HG03520 (cell line): ENCODE results near the gene PCNT.
"Not testable (repeated sequence)": the region's sequence is repeated elsewhere in the genome, so short reads cannot be mapped to it uniquely, and the experiment has no call there.

Experiments used
- ATAC-seq: cut with Tn5 transposase; IDR thresholded peaks from one replicate; pipeline ENCODE4 v1.9.1; 2021; ENCODE audit warnings: mild to moderate bottlenecking, moderate library complexity; ENCODE audit not compliant: unreplicated experiment

PCNT gene

DNA sequence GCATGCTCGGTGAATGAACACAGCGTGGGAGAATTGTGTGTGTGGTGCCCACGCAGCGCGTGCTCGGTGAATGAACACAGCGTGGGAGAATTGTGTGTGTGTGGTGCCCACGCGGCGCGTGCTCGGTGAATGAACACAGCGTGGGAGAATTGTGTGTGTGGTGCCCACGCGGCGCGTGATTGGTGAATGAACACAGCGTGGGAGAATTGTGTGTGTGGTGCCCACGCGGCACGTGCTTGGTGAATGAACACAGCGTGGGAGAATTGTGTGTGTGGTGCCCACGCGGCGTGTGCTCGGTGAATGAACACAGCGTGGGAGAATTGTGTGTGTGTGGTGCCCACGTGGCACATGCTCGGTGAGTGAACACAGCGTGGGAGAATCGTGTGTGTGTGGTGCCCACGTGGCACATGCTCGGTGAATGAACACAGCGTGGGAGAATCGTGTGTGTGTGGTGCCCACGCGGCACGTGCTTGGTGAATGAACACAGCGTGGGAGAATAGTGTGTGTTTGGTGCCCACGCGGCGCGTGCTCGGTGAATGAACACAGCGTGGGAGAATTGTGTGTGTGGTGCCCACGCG is 79.4 kb downstream of the PCNT start:
- ATAC-seq, result not testable (repeated sequence)

DNA sequence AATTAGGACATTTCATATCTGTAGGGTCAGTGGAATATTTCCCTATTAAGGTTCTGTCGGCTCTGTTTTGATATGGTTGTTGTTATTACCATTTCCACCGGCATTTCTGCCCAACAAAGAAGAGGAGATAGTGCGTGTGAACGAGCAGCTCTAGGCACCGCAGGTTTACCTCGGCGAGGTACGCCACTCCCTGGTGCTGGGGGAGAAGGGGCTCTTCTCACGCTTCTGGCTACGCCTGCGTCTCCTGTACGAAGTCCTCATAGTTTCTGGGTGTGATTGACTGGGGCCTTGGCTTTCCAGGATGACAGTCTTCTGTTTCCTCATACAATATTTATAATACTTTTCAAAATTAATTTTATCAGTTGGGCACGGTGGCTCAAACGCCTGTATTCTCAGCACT is 80.3 kb downstream of the PCNT start:
- ATAC-seq, result no peak

DNA sequence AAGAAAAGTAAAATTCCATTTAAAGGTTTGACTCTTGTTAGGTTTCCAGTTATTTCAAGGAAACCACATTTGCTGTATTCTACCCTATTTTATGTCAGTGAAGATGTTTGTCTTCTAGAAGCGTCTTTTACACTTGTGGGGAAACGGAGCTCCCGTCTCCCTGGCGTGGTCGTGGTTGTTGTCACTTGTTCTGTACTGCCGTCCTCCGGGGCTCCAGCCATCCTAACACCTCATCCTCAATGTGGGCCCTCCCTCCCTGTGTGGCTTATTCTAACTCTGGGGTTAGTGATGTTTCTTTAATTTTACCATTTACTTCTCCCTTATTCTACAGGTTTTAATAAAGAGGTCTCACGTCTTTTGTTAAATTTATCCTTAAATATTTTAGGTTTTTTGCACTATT is 82.0 kb downstream of the PCNT start:
- no peak for ATAC-seq

DNA sequence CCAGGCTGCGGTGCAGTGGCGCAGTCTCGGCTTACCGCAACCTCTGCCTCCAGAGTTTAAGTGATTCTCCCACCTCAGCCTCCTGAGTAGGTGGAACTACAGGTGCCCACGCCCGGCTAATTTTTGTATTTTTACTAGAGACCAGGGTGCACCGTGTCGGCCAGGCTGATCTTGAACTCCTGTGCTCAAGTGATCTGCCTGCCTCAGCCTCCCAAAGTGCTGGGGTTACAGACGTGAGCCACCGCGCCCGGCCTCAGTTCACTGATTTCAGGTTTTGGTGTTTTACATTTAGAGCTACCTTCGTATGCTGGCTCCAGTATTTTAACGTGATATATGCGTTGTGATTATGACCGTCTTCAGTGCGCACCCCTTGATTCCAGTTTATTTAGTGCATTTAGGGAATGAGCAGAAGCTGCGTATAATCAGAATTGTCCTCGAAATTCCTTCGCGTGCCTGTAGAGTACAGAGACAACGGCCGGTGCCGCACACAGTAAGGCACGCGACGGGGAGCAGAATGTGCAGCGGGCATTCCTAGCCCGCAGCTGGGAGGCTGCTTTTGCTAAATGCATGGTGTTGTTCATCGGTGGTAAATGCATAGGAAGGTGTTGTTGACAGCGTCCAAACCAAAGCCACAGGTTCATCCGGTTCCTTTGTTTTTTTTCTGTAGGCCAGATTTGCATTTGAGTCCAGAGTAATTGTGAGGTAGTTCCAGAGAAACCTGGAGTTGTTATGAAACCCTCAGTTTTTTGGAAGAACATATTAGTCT is 85.9 kb downstream of the PCNT start:
- ATAC-seq, result no peak

DNA sequence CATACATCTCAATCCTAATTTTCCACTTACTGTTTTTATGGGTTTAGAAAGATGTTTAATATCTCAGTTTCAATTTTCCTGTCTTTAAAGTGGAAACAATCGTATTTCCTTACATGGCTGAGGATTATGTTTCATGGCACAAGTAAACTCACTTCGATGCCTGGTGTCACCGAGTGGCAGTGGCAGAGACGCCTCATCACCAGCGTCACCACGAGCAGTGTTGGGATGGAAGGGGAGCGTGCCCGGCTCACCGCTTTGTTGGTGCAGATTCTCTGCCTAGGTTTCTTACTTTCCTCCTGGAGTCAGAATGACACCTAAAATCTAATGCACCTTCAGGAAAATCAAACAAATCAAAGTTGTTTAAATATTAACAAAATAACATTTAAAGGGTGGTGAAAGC is 86.6 kb downstream of the PCNT start:
- ATAC-seq, result no peak

DNA sequence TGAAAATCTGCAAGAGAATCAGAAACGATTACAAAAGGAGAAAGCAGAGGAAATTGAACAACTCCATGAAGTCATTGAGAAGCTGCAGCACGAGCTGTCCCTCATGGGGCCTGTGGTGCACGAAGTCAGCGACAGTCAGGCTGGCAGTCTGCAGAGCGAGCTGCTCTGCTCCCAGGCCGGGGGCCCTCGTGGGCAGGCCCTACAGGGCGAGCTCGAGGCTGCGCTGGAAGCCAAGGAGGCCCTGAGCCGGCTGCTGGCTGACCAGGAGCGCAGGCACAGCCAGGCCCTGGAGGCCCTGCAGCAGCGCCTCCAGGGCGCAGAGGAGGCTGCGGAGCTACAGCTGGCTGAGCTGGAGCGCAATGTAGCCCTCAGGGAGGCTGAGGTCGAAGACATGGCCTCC is 87.3 kb downstream of the PCNT start:
- no peak for ATAC-seq

DNA sequence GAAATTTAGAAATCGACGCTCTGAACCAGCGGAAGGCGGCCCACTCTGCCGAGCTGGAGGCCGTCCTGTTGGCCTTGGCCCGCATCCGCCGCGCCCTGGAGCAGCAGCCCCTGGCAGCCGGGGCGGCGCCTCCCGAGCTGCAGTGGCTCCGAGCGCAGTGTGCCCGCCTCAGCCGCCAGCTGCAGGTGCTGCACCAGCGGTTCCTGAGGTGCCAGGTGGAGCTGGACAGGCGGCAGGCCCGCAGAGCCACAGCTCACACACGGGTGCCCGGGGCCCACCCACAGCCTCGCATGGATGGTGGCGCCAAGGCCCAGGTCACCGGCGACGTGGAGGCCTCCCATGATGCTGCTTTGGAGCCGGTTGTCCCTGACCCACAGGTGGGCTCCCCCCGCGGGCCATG is 87.7 kb downstream of the PCNT start:
- no peak for ATAC-seq

DNA sequence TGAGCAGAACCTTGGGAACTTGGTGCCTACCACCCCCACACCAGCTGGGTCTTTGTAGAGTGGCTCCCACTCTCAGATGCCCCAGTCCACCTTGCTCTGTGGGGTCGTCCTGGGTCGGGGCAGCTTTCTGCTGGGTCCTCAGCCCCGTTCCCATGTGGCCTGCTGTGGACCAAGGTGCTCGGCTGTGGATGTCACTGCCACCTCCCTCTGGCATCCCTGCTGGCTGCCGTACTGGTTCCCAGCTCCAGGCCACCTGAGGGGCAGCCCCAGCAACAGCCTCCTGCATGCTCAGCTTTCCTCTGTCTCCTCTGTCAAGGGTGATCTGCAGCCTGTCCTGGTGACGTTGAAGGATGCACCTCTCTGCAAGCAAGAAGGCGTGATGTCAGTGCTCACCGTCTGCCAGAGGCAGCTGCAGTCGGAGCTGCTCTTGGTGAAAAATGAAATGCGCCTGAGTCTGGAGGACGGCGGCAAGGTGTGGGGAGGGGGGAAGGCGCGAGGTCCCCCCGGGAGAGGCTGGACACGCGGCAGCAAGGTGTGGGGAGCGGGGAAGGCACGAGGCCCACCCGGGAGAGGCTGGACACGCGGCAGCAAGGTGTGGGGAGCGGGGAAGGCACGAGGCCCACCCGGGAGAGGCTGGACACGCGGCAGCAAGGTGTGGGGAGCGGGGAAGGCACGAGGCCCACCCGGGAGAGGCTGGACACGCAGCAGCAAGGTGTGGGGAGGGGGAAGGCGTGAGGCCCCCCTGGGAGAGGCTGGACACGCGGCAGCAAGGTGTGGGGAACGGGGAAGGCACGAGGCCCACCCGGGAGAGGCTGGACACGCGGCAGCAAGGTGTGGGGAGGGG is 88.8 kb downstream of the PCNT start:
- ATAC-seq, result no peak

DNA sequence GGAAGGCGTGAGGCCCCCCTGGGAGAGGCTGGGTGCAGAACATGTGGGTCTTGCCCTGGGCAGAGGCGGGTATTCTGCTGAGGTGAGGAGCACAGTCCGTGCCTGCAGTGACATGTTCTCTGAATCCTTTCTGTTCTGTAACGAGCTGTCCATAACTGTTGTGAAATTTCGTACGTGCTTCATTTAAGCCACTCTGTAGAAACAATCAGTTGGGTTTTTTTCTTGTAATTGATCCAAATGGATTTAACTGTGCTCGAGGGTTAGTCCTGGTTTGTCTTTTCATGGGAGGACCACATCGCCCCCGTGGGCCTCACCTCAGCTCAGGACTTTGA is 89.4 kb downstream of the PCNT start:
- no peak for ATAC-seq

DNA sequence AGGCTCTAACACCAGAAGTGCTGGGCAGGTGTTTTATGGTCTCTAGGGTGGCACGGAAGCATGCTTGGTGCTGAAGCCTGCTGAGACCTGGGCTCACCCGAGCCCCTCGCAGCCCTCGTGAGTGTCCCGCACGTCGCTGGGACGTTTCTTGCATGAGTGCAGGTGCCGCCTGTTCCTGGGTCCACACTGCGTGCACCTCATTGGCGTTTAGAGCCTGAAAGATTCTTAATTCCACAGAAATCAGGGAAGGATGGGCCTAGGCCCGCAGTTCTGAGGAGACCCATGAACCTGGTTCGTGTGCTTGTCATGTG is 91.0 kb downstream of the PCNT start:
- no peak for ATAC-seq

DNA sequence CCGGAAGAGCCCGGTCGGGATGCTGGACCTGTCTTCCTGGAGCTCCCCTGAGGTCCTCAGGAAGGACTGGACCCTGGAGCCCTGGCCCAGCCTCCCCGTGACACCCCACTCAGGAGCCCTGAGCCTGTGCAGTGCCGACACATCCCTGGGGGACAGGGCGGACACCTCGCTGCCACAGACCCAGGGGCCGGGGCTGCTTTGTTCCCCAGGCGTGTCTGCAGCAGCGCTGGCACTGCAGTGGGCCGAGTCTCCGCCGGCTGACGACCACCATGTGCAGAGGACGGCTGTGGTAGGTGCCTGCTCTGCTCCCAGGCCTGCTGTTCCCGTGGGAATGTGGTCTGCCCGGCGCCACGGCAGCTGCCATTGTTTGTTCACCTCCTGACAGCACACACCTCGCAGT is 92.6 kb downstream of the PCNT start:
- no peak for ATAC-seq

DNA sequence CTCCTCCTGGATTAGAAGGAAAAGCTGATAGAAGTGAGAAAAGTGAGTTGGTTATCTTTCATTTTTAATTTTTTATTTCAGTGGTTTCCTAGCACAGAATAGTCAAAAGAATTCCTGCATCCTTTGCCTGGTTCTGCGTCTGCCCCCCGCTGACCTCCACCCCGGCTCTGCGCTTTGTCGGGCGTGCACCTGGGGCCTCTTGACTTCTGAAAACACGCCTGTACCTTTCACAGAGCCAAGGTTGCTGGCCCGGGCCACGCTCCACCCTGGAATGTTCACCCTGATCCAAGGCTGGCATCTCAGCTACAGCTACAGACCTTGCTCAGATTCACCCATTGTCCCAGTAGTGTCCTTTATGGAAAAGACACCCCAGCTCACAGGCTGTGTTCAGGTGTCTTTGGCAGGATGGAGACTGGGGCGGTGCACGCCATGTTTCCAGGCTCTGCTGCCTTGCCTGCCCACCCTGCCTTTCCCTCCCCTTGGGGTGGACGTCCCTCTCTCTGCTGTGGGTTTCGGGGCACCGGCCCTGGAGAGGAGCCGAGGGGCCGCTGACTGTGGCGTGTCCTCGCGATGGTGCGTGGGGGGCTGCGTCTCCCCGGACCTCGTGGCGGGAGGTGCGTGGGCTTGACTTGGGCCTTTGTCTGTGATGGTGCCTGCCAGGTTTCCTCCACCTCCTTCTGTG is 94.5 kb downstream of the PCNT start:
- ATAC-seq, result no peak

DNA sequence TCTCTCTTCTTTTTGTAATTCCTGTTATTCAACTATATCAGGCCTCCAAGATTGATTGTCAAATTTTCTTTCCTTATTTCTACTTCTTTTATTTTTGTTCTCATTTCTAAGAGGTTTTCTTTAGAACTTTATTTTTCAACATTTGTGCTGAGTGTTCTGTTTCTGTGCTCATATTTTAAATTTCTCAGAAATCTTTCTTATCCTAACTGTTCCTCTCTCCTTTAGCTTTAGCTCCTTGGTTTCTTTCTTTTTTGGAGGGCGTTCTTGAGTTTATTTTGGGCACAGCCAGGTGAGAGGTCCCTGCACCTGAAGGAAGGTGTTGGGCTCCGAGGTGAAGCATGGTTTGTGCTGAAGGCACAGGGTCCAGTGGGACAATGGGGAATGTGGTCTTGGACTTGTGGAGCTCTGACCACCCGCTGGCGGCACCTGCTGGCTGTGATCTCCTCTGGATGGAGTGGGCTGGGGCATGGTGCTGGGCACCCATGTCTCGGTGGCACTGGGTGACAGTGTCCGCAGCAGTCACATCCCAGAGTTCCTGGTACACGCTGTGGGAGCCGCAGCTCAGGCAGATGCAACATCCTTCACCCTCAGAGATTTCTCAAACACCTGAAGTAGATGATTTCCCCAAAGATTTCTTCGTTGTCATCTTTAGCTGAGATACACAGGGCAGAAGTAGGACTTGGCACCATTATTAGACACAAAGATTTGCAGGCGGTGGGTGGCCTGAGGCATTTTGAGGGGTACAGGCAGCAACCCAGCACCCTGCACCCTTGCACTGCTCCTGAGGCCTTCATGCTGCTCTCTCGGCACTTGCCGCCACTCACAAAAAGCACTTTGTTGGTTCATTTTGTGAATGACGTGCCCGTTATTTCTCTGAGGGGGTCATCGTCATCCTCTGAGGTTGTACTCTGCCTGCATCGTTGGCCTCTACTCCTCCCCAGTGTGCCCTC is 96.6 kb downstream of the PCNT start:
- ATAC-seq, result no peak

DNA sequence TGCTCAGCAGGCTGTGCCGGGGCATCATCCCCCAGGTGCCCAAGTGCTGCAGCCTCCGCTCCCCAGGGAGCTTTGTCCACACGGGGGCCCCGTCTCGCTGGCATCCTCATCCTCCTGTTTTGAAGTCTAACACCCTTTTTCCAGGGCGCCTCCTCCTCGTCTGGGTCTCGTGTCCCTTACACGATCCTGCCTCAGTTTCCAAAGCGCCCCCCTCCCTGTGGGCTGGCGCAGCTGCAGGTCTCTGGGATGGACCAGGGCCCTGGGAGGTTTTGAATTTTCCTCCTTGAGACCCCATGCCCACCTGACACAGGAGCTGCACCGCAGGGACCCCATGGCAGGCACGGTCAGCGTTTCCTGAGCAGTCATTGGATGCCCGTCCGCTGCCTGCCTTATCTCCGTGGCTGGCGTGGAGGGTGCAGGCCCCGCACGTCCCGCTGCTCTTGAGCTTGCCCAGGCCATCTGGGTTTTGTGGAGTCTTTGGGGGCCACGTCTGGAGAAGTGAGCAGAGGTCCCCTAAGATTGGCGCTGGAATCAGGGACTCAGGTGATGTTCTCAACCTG is 97.3 kb downstream of the PCNT start:
- ATAC-seq, result no peak

DNA sequence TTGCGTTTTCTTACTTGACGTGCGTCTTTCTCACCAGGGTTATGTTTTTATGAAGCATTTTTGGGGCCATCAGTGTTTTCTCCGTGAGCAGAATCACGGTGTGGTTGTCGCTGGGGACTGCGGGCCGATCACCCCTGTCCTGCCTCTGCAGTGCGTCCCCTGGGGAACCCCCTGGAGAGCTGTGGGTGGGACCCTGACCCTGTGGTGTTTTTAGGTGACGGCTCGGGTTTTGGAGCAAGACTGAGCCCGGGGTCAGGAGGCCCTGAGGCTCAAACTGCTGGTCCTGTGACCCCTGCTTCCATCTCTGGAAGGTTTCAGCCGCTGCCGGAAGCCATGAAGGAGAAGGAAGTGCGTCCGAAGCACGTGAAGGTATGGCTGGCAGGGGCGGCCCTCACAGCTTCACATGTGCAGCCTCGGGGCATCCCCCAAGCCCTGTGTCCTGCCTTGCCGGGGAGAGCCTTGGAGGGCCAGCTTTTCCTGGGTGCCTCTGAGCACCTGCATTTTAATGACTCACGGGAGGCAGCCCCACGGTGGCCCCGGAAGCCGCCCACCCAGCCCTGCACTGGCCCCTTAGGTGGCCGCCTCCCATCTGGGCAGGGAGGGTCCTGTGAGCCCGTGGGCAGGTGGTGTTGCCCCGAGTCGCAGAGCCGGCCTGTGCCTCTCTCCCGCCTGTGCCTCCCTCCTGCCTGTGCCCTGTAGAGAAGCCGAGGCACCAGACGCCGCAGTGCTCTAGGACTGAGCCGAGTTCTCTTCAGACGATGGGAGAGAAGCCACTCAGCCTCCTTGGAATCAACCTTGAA is 98.0 kb downstream of the PCNT start:
- ATAC-seq, result no peak

DNA sequence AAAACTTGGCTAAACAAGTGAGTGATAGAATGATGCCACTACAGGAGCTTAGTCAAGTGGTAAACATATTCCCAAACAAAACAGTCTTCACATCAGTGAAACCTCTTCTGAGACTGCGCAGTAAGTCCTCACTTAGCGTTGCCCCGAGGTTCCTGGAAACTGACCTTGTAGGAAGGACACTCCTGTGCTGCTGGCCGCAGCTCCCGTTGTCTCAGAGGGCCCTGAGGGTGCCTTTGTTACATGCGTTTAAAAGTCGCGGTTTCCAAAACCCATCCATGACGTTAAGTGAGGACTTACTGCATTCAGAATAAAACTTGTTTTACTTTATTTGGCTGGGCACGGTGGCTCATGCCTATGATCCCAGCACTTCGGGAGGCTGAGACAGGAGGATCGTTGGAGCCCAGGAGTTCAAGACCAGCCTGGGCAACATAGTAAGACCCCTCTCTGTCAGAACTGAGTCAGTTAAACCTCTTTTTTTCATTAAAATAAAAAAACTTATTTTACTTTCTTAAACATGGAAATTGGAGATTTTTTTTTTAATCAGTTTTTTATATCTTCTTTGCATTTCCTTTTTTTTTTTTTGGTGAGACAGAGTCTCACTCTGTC is 98.8 kb downstream of the PCNT start:
- ATAC-seq, result no peak

DNA sequence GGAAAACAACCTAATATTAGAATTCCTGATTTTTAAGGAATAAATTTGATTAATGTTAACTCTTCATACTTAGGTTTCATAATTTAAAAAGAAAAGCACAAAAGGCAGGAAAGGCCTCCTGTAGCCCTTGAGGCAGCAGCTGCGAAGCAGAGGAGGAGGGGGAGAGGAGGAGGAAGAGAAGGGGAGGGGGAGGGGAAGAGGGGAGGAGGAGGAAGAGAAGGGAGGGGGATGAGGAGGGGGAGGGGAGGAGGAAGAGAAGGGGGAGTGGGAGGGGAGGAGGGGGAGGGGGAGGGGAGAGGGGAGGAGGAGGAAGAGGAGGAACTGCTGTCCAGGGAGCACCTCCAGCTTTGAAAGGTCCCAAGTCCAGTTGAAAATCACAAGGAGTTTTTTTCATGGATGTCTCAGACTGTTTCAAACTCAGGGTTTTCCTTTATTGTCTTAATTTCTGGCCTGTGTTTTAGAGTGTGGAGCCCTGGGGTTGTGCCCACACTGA is 99.6 kb downstream of the PCNT start:
- no peak for ATAC-seq

DNA sequence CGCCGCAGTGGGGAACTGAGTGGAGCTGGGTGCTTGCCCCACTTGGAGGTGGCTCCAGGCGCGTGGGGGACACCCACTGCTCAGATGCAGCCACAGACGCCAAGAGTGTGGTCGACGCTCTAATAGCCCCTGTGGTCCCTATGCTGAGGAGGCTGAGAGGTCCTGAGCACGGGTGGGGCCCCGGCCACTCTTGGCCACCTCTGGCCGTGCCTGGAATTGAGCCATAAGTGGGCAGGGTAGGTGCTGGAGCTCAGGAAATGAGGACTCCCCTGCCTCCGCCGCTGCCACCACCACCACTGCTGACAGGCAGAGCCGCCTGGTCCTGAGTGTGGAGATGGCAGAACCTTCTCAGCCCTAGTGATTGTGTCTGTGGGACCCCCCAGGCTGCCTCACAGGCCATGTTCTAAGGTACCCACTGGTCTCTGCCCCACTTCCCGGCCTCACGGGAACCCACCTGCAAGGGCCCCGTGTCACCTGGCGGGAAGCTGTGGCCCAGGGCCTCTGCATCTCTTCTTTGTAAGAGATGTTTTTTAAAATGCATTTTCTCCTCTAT is 100.2 kb downstream of the PCNT start:
- ATAC-seq, result no peak

DNA sequence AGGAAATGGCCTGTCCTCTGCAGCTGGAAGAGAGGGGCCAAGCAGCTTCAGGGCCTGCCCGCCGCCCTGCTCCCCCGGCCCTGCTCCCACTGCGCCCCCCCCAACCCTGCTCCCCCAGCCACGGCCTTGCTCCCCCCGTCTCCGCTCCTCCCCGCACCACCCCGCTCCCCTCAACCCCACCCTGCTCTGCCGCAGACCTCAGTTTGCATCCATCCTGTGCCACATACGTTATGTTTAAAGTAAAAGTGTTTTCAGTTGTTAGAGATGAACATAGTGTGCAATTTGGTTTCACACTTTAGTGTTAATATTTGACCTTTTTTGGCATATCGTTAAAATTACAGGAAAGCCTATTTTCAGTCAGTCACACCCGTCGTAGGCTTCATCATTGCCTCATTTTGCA is 100.7 kb downstream of the PCNT start:
- ATAC-seq, result no peak
